D721Med (cell line): ENCODE results near the gene HYAL2.

Source experiments
- DNase-seq: peaks from one replicate; pipeline ENCODE4 v3.0.0; 2011; ENCODE audit warnings: low spot score; ENCODE audit not compliant: insufficient read length
- FAIRE-seq: peaks from 2 replicates; lab custom pipeline; 2011; peaks lifted over from hg19 to GRCh38; lab: Jason Lieb, UNC
- CTCF ChIP-seq: IDR thresholded peaks from 2 replicates; pipeline ENCODE4 v1.5.1; 2012; ENCODE audit warnings: mild to moderate bottlenecking, control low read depth; ENCODE audit not compliant: insufficient read depth; ENCODE audit errors: missing control alignments

HYAL2 gene

GRCh38 chr3:50341996-50342650 is 19.6 kb upstream of the HYAL2 start:
- DNase-seq: no peak
- no peak for FAIRE-seq
- TF ChIP-seq CTCF: no peak

- FAIRE-seq (no peak), DNase-seq (no peak)
- no peak for TF ChIP-seq CTCF
Observed at GRCh38 chr3:50341537-50341936, 19.0 kb upstream of the HYAL2 start.

GRCh38 chr3:50340448-50341329 is 18.1 kb upstream of the HYAL2 start, which contains the start of gene RASSF1:
Gene RASSF1 (minus strand): TSS chr3:50340836. CDS start chr3:50340805, 31 bp downstream.
- no peak for TF ChIP-seq CTCF
- no peak for FAIRE-seq
- DNase-seq: no peak

GRCh38 chr3:50340147-50340447 is 17.6 kb upstream of the HYAL2 start:
- FAIRE-seq (no peak), DNase-seq (no peak)
- TF ChIP-seq CTCF: no peak

- no peak for TF ChIP-seq CTCF
- no peak for FAIRE-seq
Observed at GRCh38 chr3:50339485-50340146, 17.1 kb upstream of the HYAL2 start.

GRCh38 chr3:50338965-50339364 is 16.4 kb upstream of the HYAL2 start:
- TF ChIP-seq CTCF: no peak
- DNase-seq: no peak
- no peak for FAIRE-seq

More at GRCh38 chr3:50339485-50340146, 17.1 kb upstream of the HYAL2 start:
- no peak for DNase-seq
